ENCODE data around the gene CA7.

Gene CA7

DNA sequence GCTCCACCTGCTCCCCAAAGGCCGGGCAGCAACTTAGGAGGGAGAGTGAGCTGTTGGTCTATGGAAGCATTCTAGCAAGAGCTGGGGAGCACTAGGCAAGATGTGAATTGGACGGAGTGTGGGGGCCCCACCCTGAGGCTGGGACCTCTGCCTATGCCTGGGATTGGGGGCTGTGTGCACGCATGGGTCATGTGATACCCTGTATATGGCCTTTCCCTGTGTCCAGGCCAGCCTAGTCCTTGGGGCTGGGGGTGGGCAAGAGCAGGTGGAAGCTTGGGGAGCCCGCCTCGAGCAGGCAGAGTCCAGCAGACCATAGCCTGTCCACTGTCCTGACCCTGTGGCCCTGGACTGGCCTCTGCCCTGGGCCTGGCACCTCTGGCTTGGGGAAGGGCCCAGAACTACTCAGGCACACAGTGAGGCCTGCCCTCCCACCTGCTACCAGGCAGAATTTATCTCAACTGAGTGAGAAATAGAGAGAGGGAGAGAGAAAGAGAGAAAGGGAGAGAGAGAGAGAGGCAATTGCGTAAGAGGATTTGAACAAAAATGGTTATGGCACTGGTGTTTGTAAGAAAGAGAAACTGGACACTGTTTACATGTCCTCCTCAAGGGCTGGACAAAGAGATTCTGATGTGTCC lies 55.2 kb downstream of the CA7 start:
- no peak for DNase-seq

DNA sequence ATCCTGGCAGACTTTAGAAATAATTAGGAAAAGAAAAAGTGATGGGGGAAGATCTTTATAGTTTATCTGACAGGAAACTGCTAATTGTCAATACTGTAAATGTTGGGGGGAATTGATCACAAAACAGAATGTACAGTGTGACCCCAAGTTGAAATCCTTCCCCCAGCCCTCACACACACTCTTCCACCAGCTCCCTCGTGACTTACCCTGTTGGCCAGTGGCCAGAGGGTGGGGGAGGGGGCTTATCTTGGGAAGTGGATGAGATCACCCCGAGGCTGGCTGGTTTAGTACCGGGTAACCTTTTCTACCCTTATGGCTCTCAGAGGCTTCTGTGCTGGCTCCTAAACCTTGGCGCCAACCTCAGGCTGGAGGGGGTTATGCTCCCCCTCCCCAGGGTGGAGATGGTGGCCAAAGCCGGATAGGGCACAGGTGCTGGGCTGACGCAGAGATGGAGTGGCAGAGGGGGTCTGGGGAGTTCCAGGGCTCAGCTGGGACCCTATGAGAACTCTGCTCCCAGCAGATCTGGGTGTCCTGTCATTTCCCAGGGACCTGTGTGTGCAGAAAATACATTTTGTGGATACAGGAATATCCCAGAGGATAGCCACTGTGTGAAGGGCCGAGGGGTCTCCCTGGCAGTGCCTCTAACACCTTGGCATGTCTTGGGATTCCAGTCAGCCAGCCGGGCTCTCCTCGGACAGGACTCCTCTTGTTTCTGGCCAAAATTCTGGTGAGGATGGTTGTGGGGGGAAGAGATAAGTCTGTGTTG lies 55.9 kb downstream of the CA7 start:
- no peak for DNase-seq

DNA sequence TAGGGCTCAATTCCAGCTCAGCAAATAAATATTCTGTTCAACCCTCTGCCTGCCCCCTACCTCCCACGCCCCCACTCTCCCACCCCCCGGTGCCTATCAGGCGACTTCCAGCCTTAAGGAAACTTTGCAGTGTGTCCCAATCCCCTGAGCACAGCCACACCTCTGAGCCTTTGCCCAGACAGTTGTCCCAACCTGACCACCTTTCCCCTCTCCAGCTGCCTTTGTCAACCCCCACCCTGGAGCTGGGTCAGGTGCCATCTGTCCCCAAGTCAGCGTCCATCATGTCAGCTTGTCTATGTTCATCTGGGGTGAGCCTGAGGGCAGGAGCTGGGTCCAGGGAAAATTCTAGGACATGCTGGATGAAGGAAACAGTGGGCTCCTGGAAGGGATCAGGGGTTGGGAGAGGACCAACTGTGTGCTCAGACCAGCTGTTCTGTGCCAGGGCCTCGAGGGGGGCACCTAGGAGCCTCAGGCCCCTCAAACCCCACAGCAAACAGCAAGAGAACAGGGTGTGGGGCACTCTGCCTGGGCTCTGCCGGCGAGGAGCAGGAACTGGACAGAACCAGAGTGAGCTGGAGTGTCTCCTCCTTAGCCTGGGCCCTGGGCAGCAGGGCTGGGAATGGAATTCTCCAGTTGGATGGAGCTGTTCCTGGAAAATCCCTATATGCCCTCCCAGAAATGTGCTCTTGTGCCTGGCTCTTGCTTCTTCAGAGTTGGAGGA lies 56.7 kb downstream of the CA7 start:
- DNase-seq: no peak

DNA sequence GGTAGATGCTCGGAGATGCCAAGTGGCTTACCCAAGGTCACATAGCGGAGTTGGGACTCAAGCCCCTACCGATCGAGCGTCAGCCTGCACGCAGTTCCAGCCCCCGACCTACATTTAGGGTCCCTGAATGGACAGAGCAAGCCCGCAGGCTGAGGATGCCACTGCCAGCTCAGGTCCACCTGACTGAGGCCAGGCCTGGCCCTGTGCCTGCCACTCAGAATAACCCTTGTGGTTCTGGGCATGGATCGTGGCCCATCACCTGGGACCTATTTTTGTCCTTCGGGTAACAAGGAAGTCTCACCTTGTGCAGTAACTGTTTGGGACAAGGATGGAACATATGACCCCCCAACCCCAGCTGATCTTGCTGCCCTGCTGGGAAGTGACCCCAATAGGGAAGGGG lies 57.4 kb downstream of the CA7 start:
- no peak for DNase-seq

DNA sequence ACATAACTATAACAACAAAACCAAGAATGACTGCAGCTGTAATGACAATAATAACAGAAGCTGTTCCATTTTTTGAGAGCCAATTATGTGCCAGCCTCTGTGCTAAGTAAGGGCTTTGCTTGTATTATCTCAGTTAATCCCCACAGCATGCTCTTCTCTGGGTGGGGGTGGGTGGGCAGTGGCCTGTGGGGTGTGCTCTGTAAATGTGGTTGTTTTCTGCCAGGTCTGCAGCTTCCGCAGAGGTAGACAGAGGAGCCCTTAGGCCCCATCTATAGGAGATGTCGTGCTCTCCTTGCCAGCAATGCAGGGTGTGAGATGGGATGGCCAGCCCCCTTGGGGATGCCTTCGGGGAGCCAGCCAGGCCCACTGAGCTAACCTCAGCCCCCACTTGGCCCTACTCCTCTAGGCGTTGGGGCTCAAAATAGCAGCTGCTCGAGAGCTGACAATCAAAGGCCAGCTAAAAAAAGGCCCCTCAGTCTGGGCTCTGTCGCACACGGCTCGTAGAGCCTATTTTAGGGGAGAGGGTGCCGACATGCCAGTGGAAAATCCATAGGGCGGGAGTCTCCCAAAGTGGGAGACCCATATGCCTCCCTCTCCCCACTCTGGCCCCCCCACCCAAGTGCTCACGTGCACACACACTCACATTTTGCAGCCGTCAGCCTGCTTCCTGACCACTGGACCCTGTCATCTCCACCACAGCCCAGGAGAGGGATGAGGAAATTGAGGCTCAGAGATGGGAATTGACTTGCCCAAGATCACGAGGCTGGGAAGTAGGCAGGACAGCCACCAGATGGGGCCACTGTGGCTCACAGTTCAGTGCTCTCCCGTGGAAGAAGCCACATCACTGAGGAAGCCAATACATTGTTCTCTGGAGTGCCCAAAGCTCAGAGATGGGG lies 58.7 kb downstream of the CA7 start:
- DNase-seq: no peak
